Measurements from ENCODE around the gene BAIAP2L1.

DNA sequence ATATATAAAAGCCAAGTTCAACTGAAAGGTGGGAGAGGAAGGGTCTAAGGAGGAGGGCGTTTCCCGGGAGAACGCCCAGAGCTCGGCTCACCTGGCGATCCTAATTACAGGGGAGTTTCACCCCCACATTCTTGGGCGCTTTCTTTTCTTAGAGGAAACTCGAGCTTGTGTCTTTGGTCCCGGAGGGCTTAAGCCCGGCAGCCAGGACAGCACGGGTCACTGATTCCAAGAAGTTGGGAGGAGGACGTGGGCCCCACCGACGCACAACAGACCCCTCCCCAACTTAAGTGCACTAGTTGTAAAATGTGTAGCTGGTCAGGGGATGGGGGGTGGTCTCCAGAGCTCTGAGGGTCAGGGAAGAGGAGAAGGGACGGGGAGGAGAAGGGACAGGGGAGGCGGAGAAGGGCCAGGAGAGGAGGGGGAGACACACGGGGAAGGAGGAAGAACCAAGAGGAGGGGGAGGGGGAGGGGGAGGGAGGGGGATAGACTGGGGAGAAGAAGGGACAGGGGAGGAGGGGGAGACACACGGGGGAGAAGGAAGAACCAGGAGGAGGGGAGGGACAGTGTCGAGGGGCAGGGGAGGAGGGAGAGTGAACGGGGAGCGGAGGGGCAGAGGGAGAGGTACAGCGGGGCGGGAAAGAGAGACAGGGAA is 874 bp downstream of the BAIAP2L1 start:
- no peak for TF ChIP-seq CTCF (IDR thresholded peaks at IDR 0.05)
- TF ChIP-seq POLR2A (IDR thresholded peaks at IDR 0.05): no peak

All from right lobe of liver (tissue), 4 donors.